ENCODE measurements around the gene KBTBD13. TPM values are rescaled to one million over a fixed set of nuclear protein-coding genes. Genes with fewer than 3 reads are reported as not detected.

Gene KBTBD13
- total RNA-seq, 2 donors from 2014 or later = 2.6 to 4.4 TPM

DNA sequence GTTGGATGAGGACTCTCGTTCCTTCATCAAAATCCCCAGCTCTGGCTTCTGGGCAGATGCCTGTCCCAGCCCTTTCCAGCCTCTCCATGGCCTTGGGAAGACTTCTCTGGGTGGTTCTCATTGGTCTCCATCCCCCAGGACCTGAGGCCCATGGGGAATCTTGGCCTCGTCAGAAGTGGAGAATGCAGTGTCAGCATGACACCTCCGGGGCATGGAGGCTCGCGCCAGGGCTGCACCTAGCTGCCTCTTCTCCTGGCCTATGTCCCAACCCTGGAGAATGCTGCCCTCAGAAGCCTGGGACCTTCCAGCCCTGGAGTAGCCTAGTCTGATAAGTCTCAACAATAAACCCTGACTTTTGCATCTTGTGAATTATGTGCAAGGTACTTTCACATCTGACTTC, 3.0 kb downstream of the KBTBD13 start:
- no peak for DNase-seq (ENCODE audit: low spot score)
- Histone ChIP-seq H3K4me3 (no peak overlapping the region), H3K27me3 (no peaks in the 10 kb centered on the region), H3K4me1 (peaks cover 0 to 54% of the 10 kb centered on the region in 2 donors), H3K36me3 (no peaks in the 10 kb centered on the region), H3K9me3 (no peaks in the 10 kb centered on the region), H3K27ac (peak overlapping the region in 1 of 2 donors; percentile 98)
- TF ChIP-seq CTCF (IDR thresholded peaks at IDR 0.05) = no peak

DNA sequence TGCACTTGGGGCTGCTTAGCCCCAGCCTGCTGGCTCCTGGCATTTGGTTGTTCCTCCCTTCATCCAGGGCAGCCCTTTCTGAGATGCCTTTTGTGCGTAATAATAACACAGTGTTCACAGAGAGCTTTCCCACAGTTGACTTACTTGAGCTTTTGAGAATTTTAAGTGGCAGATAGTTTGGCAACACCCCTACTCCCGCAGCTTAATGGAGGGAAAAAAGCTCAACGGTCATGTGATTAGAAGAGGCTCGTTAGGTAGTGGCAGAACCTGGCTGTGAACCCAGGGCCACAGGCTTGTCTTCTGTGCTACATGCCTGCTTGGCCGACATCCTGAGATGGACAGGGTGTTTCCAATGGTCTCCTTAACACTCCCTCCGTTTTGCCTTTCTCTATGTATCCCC, 4.7 kb downstream of the KBTBD13 start:
- H3K27ac ChIP-seq = peak overlapping the region; percentile 58 to 98
- no peaks in the 10 kb centered on the region for H3K9me3 ChIP-seq
- no peak overlapping the region for H3K4me3 ChIP-seq
- H3K36me3 ChIP-seq = no peaks in the 10 kb centered on the region
- peaks cover 0 to 68% of the 10 kb centered on the region in 2 donors for H3K4me1 ChIP-seq
- TF ChIP-seq CTCF (IDR thresholded peaks at IDR 0.05) = no peak
- H3K27me3 ChIP-seq = no peaks in the 10 kb centered on the region
- no peak for DNase-seq (ENCODE audit: low spot score)

GRCh38 chr15:65081758-65082157, 5.2 kb downstream of the KBTBD13 start:
- Histone ChIP-seq H3K9me3 (no peaks in the 10 kb centered on the region), H3K27ac (peak overlapping the region; percentile 58 to 98), H3K36me3 (no peaks in the 10 kb centered on the region), H3K4me1 (peaks cover 0 to 68% of the 10 kb centered on the region in 2 donors), H3K4me3 (no peak overlapping the region), H3K27me3 (no peaks in the 10 kb centered on the region)
- DNase-seq (ENCODE audit: low spot score) = no peak
- TF ChIP-seq CTCF (IDR thresholded peaks at IDR 0.05) = no peak

GRCh38 chr15:65082303-65082953, 5.9 kb downstream of the KBTBD13 start:
- peak overlapping the region; percentile 58 to 98 for H3K27ac ChIP-seq
- no peak overlapping the region for H3K4me3 ChIP-seq
- no peaks in the 10 kb centered on the region for H3K9me3 ChIP-seq
- DNase-seq (ENCODE audit: low spot score) = no peak
- H3K36me3 ChIP-seq = no peaks in the 10 kb centered on the region
- H3K4me1 ChIP-seq = peaks cover 0 to 71% of the 10 kb centered on the region in 2 donors
- H3K27me3 ChIP-seq = no peaks in the 10 kb centered on the region
- no peak for TF ChIP-seq CTCF (IDR thresholded peaks at IDR 0.05)

GRCh38 chr15:65083262-65083701, 6.7 kb downstream of the KBTBD13 start:
- H3K4me3 ChIP-seq = no peak overlapping the region
- H3K36me3 ChIP-seq = no peaks in the 10 kb centered on the region
- no peaks in the 10 kb centered on the region for H3K27me3 ChIP-seq
- peaks cover 0 to 72% of the 10 kb centered on the region in 2 donors for H3K4me1 ChIP-seq
- peak overlapping the region in 1 of 2 donors; percentile 98 for H3K27ac ChIP-seq
- no peak for DNase-seq (ENCODE audit: low spot score)
- TF ChIP-seq CTCF (IDR thresholded peaks at IDR 0.05) = peak in 1 of 2 donors; percentile 54
- no peaks in the 10 kb centered on the region for H3K9me3 ChIP-seq

All from right atrium auricular region (tissue), 2 donors.